Endodermal cell (in vitro differentiated cells): ENCODE results near the gene HABP4. TPM values are rescaled to one million over a fixed set of nuclear protein-coding genes. Genes with fewer than 3 reads are reported as not detected.

Experiments
- DNase-seq: peaks from one replicate; pipeline ENCODE4 v3.0.0-alpha.2; 2017
- H3K27ac ChIP-seq: 2 replicates; pipeline ENCODE4 v1.5.1; 2013; ENCODE audit warnings: mild to moderate bottlenecking, low read depth, low read length, moderate library complexity
- H3K27me3 ChIP-seq: 2 replicates; pipeline ENCODE4 v1.6.1; 2013; ENCODE audit warnings: mild to moderate bottlenecking, low read length, moderate library complexity; ENCODE audit not compliant: insufficient read depth, control insufficient read depth, poor library complexity, severe bottlenecking
- H3K36me3 ChIP-seq: 2 replicates; pipeline ENCODE4 v1.7.0; 2013; ENCODE audit warnings: mild to moderate bottlenecking, low read length, moderate library complexity; ENCODE audit not compliant: control insufficient read depth, insufficient read depth
- H3K4me1 ChIP-seq: one replicate; pipeline ENCODE4 v1.7.0; 2013; ENCODE audit warnings: low read length; ENCODE audit not compliant: control insufficient read depth, insufficient read depth
- H3K4me3 ChIP-seq: 2 replicates; pipeline ENCODE4 v1.5.1; 2013; ENCODE audit warnings: mild to moderate bottlenecking, low read length, moderate library complexity
- H3K9ac ChIP-seq: 2 replicates; pipeline ENCODE4 v1.6.1; 2013; ENCODE audit warnings: mild to moderate bottlenecking, low read length, moderate library complexity; ENCODE audit not compliant: poor library complexity, severe bottlenecking; ENCODE audit errors: extremely low read depth
- H3K9me3 ChIP-seq: 2 replicates; pipeline ENCODE4 v1.6.1; 2013; ENCODE audit warnings: mild to moderate bottlenecking, low read length, moderate library complexity; ENCODE audit not compliant: control insufficient read depth
- H3K27ac Mint-ChIP-seq: 2 replicates; pipeline ENCODE4 v1.8.0; 2020; ENCODE audit warnings: mixed read lengths
- H3K27me3 Mint-ChIP-seq: 2 replicates; pipeline ENCODE4 v1.8.0; 2021; ENCODE audit warnings: mild to moderate bottlenecking, mixed read lengths; ENCODE audit not compliant: insufficient read depth
- H3K36me3 Mint-ChIP-seq: 2 replicates; pipeline ENCODE4 v1.8.0; 2020; ENCODE audit warnings: low read depth, mixed read lengths
- H3K4me1 Mint-ChIP-seq: 2 replicates; pipeline ENCODE4 v1.8.0; 2020; ENCODE audit warnings: mixed read lengths
- H3K4me3 Mint-ChIP-seq: 2 replicates; pipeline ENCODE4 v1.8.0; 2020; ENCODE audit warnings: mild to moderate bottlenecking, moderate library complexity, mixed read lengths
- H3K9me3 Mint-ChIP-seq: 2 replicates; pipeline ENCODE4 v1.8.0; 2020; ENCODE audit warnings: mild to moderate bottlenecking, mixed read lengths
- CTCF ChIP-seq: fragments of 200-600 bp; sonication (generic); conservative IDR thresholded peaks from 2 replicates; pipeline ENCODE4 v1.5.0; 2021; ENCODE audit warnings: antibody characterized with exemption, mild to moderate bottlenecking
- WGBS, 2 experiments: methylation state at CpG; one replicate each; pipeline versions ENCODE4 v1.1.5 to v1.1.7; 2013; ENCODE audit warnings: missing lambda C conversion rate in 2 of 2, mixed read lengths in 1 of 2; ENCODE audit not compliant: insufficient coverage in 1 of 2, insufficient read length in 1 of 2; 5-methylcytosine and 5-hydroxymethylcytosine counted together
- long read RNA-seq, 4 experiments: library from polyadenylated mRNA in 2 of 4; library from RNA in 1 of 4; library from capped mRNA in 1 of 4; stranded (forward) in 3 of 4; unstranded in 1 of 4; transcript quantifications; one replicate each; pipeline ENCODE4 v2.0.0, GENCODE V29; 2020 to 2021; ENCODE audit warnings: inconsistent platforms in 1 of 4
- polyA plus RNA-seq, 2 experiments: library from polyadenylated mRNA; stranded (reverse); fragments of 50-300 nt; gene quantifications; one replicate each; pipeline ENCODE4 v1.2.3, GENCODE V29; 2013
- total RNA-seq, 2 donors: library from RNA; stranded (reverse); fragmentation: NEBNext Ultra II Directional in 1 of 2; extraction: Animal tissue kit (Norgen Biotek cat#: 25700) in 1 of 2; gene quantifications; 2 replicates in 1 of 2; 3 replicates in 1 of 2; pipeline ENCODE4 v1.2.1, GENCODE V29; 2021

Gene HABP4
- 10 to 100 TPM in 1 of 2 donors, 1 to 10 TPM in 1; 10.0 to 12.1 TPM for total RNA-seq
- 26.1 TPM for polyA plus RNA-seq (2013, experiment 1 of 2)
- 22.3 TPM for polyA plus RNA-seq (2013, experiment 2 of 2)
- long read RNA-seq, experiment 1, partial matches to known transcripts, result 1 of 3 reads
- long read RNA-seq, experiment 1, other reads (novel, unspliced or antisense), result 2 of 3 reads
- long read RNA-seq, experiment 2, transcript HABP4-201 (8 exons, 2,615 nt), result major isoform, 69 of 80 reads
- long read RNA-seq, experiment 2, partial matches to known transcripts, result 0 of 80 reads
- long read RNA-seq, experiment 2, other reads (novel, unspliced or antisense), result 11 of 80 reads
- long read RNA-seq, experiment 3, partial matches to known transcripts, result 1 of 1 reads
- long read RNA-seq, experiment 3, other reads (novel, unspliced or antisense), result 0 of 1 reads
- long read RNA-seq, experiment 4, partial matches to known transcripts, result 2 of 6 reads
- long read RNA-seq, experiment 4, other reads (novel, unspliced or antisense), result 2 of 6 reads

GRCh38 chr9:96449845-96450612 lies at the start of gene HABP4:
HABP4 (plus strand) TSS chr9:96450169; CDS start chr9:96450280, 111 bp downstream.
- Histone ChIP-seq H3K4me3 (peak within 1 kb of the TSS; percentile 74), H3K27ac (peak within 1 kb of the TSS; percentile 74), H3K9ac (peak within 1 kb of the TSS; percentile 0), H3K9me3 (no peaks in the 10 kb centered on the region), H3K27me3 (peaks cover 36% of the 10 kb centered on the region), H3K4me1 (no peaks in the 10 kb centered on the region), H3K36me3 (no peaks in the 10 kb centered on the region)
- peak within 1 kb of the TSS; percentile 83 for H3K27ac Mint-ChIP-seq
- DNase-seq, result peak; percentile 98
- TF ChIP-seq CTCF, result no peak
- WGBS, 2 experiments, result 0% methylated on average over 49 to 108 of the region's 108 CpGs
- peak within 1 kb of the TSS; percentile 77 for H3K4me3 Mint-ChIP-seq
- H3K4me1 Mint-ChIP-seq, result peaks cover 9% of the 10 kb centered on the region
- peaks cover 32% of the 10 kb centered on the region for H3K27me3 Mint-ChIP-seq
- H3K36me3 Mint-ChIP-seq, result no peaks in the 10 kb centered on the region
- H3K9me3 Mint-ChIP-seq, result no peaks in the 10 kb centered on the region

- no peaks in the 10 kb centered on the region for H3K4me1 Mint-ChIP-seq
- H3K27me3 Mint-ChIP-seq, result no peaks in the 10 kb centered on the region
- H3K9me3 ChIP-seq, result no peaks in the 10 kb centered on the region
- no peaks in the 10 kb centered on the region for H3K27me3 ChIP-seq
- H3K4me3 Mint-ChIP-seq, result no peak overlapping the region
- 84 to 87% methylated on average over 6 to 9 of the region's 9 CpGs for WGBS, 2 experiments
- H3K36me3 ChIP-seq, result peaks cover 7% of the 10 kb centered on the region
- no peak overlapping the region for H3K27ac ChIP-seq
- no peak for TF ChIP-seq CTCF
- peaks cover 22% of the 10 kb centered on the region for H3K36me3 Mint-ChIP-seq
- H3K27ac Mint-ChIP-seq, result no peak overlapping the region
- DNase-seq, result no peak
- no peak overlapping the region for H3K4me3 ChIP-seq
- H3K9ac ChIP-seq, result no peak overlapping the region
- H3K4me1 ChIP-seq, result no peaks in the 10 kb centered on the region
- no peaks in the 10 kb centered on the region for H3K9me3 Mint-ChIP-seq
Measured at GRCh38 chr9:96408409-96409280, 41.3 kb upstream of the HABP4 start.
